Stimulated activated CD4-positive, alpha-beta T cell treated with anti-CD3 and anti-CD28 coated beads, Interleukin-4, amount 100 ng/mL, for 48 hours (primary cell): ENCODE measurements around the gene TRIM74.
"Not testable (repeated sequence)": the region's sequence is repeated elsewhere in the genome, so short reads cannot be mapped to it uniquely, and the experiment has no call there.

ENCODE experiments used
- DNase-seq, 2 donors: peaks; one replicate each; pipeline ENCODE4 v3.0.0-alpha.2; 2020; ENCODE audit warnings: low read depth in 2 of 2

Gene TRIM74

GRCh38 chr7:72968980-72969516 lies at the start of gene TRIM74:
Gene TRIM74 (minus strand): TSS chr7:72969466. CDS start chr7:72966157, 3,309 bp downstream.
- DNase-seq, result not testable (repeated sequence)

GRCh38 chr7:73006491-73006890 lies 37.2 kb upstream of the TRIM74 start:
- not testable (repeated sequence) for DNase-seq

- DNase-seq, result peak; percentile 77 to 85
Measured at GRCh38 chr7:73005693-73006447, 36.6 kb upstream of the TRIM74 start.

- peak; percentile 51 to 68 for DNase-seq
Measured at GRCh38 chr7:73005356-73005692, 36.1 kb upstream of the TRIM74 start.

- not testable (repeated sequence) for DNase-seq
Measured at GRCh38 chr7:72997887-72998468, 28.7 kb upstream of the TRIM74 start.

- DNase-seq, result not testable (repeated sequence)
Measured at GRCh38 chr7:72997447-72997846, 28.2 kb upstream of the TRIM74 start.

GRCh38 chr7:72995484-72995883 lies 26.2 kb upstream of the TRIM74 start:
- DNase-seq, result not testable (repeated sequence)

GRCh38 chr7:72990146-72990913 lies 21.1 kb upstream of the TRIM74 start:
- not testable (repeated sequence) for DNase-seq

- DNase-seq, result not testable (repeated sequence)
Measured at GRCh38 chr7:72982084-72982483, 12.8 kb upstream of the TRIM74 start.

- DNase-seq, result not testable (repeated sequence)
Measured at GRCh38 chr7:72980382-72980781, 11.1 kb upstream of the TRIM74 start.

- not testable (repeated sequence) for DNase-seq
Measured at GRCh38 chr7:72976434-72976833, 7.2 kb upstream of the TRIM74 start.

- not testable (repeated sequence) for DNase-seq
Measured at GRCh38 chr7:72975656-72976286, 6.5 kb upstream of the TRIM74 start.

GRCh38 chr7:72974781-72975180 lies 5.5 kb upstream of the TRIM74 start:
- DNase-seq, result not testable (repeated sequence)

GRCh38 chr7:72971505-72971904 lies 2.2 kb upstream of the TRIM74 start:
- not testable (repeated sequence) for DNase-seq

- not testable (repeated sequence) for DNase-seq
Measured at GRCh38 chr7:72969688-72970087, 422 bp upstream of the TRIM74 start.

- DNase-seq, result not testable (repeated sequence)
Measured at GRCh38 chr7:72966892-72967291, 2.4 kb downstream of the TRIM74 start.

GRCh38 chr7:72965186-72965975 lies 3.9 kb downstream of the TRIM74 start:
- not testable (repeated sequence) for DNase-seq

GRCh38 chr7:72963056-72963455 lies 6.2 kb downstream of the TRIM74 start:
- DNase-seq, result not testable (repeated sequence)

GRCh38 chr7:72961346-72961650 lies 8.0 kb downstream of the TRIM74 start:
- not testable (repeated sequence) for DNase-seq

- DNase-seq, result not testable (repeated sequence)
Measured at GRCh38 chr7:72960626-72961345, 8.5 kb downstream of the TRIM74 start.
